IMR-90 (cell line): ENCODE results near the gene CHGA. TPM values are rescaled to one million over a fixed set of nuclear protein-coding genes. Genes with fewer than 3 reads are reported as not detected.

ENCODE experiments used
- ATAC-seq: fragments of 200-7000 bp; cut with Tn5 transposase; 2 replicates; pipeline ENCODE4 v1.9.1; 2020; ENCODE audit warnings: low read depth, mild to moderate bottlenecking, moderate library complexity
- BruUV-seq: library from RNA; stranded (reverse); fragments of 400-500 nt; replicated peaks from 2 replicates; lab custom pipeline; 2021; lab: Mats Ljungman, UMichigan
- CTCF ChIA-PET: fragments of 300-600 bp; formaldehyde crosslinking; extraction: SDS; loops from one replicate; lab custom pipeline; 2021; ENCODE audit warnings: antibody characterized with exemption; lab: Yijun Ruan, JAX
- POLR2A ChIA-PET: fragments of 300-600 bp; sonication (Branson Sonifier 250); formaldehyde crosslinking; loops from one replicate; lab custom pipeline; 2022; ENCODE audit warnings: antibody characterized with exemption; ENCODE audit not compliant: unreplicated experiment; lab: Charles Lee
- DNase-seq: peaks from one replicate; pipeline ENCODE4 v3.0.0; 2013
- H2AFZ ChIP-seq: replicated peaks from 2 replicates; pipeline ENCODE3; 2013; ENCODE audit warnings: low read length, mild to moderate bottlenecking; ENCODE audit not compliant: poor library complexity
- H2AK5ac ChIP-seq: 2 replicates; pipeline ENCODE4 v1.6.1; 2013; ENCODE audit warnings: low read depth, low read length, inconsistent platforms
- H2AK9ac ChIP-seq: replicated peaks from 2 replicates; pipeline ENCODE3; 2013; ENCODE audit warnings: mild to moderate bottlenecking, low read depth, low read length, moderate library complexity; ENCODE audit not compliant: poor library complexity
- H2BK120ac ChIP-seq: 2 replicates; pipeline ENCODE4 v1.6.1; 2013; ENCODE audit warnings: low read depth, low read length, inconsistent platforms
- H2BK15ac ChIP-seq: 3 replicates; pipeline ENCODE4 v1.6.1; 2013; ENCODE audit warnings: low read depth, low read length, inconsistent platforms
- H2BK20ac ChIP-seq: 2 replicates; pipeline ENCODE4 v1.6.1; 2013; ENCODE audit warnings: low read depth, mild to moderate bottlenecking, inconsistent platforms, low read length, moderate library complexity
- H2BK5ac ChIP-seq: 2 replicates; pipeline ENCODE4 v1.6.1; 2013; ENCODE audit warnings: mild to moderate bottlenecking, low read depth, low read length, inconsistent platforms; ENCODE audit not compliant: poor library complexity, severe bottlenecking
- H3K14ac ChIP-seq: replicated peaks from 2 replicates; pipeline ENCODE4 v1.6.1; 2013; ENCODE audit warnings: low read depth, low read length, inconsistent platforms
- H3K18ac ChIP-seq: 2 replicates; pipeline ENCODE4 v1.6.1; 2013; ENCODE audit warnings: low read depth, low read length, control low read depth
- H3K23ac ChIP-seq: 2 replicates; pipeline ENCODE4 v1.6.1; 2013; ENCODE audit warnings: low read depth, low read length, inconsistent platforms
- H3K27ac ChIP-seq: 2 replicates; pipeline ENCODE4 v1.5.1; 2013; ENCODE audit warnings: mild to moderate bottlenecking, control low read depth, low read length; ENCODE audit not compliant: insufficient read depth
- H3K27me3 ChIP-seq: 2 replicates; pipeline ENCODE4 v1.6.1; 2013; ENCODE audit warnings: low read length; ENCODE audit not compliant: control insufficient read depth, insufficient read depth
- H3K36me3 ChIP-seq: 2 replicates; pipeline ENCODE4 v1.6.1; 2013; ENCODE audit warnings: low read length, mixed read lengths; ENCODE audit not compliant: control insufficient read depth, insufficient read depth
- H3K4ac ChIP-seq: 2 replicates; pipeline ENCODE4 v1.6.1; 2013; ENCODE audit warnings: low read depth, low read length, inconsistent platforms
- H3K4me1 ChIP-seq: 2 replicates; pipeline ENCODE4 v1.6.1; 2013; ENCODE audit warnings: low read length, mixed read lengths; ENCODE audit not compliant: control insufficient read depth, insufficient read depth
- H3K4me2 ChIP-seq: 2 replicates; pipeline ENCODE4 v1.6.1; 2013; ENCODE audit warnings: low read depth, mild to moderate bottlenecking, control low read depth, low read length, moderate library complexity
- H3K4me3 ChIP-seq: 2 replicates; pipeline ENCODE4 v1.5.1; 2013; ENCODE audit warnings: low read depth, mild to moderate bottlenecking, control low read depth, low read length, moderate library complexity; ENCODE audit not compliant: insufficient read depth
- H3K56ac ChIP-seq: 2 replicates; pipeline ENCODE4 v1.6.1; 2013; ENCODE audit warnings: low read length, inconsistent platforms; ENCODE audit not compliant: insufficient read depth; ENCODE audit errors: extremely low read depth
- H3K79me1 ChIP-seq, 2 experiments: 2 replicates each; pipeline ENCODE4 v1.6.1; 2013; ENCODE audit warnings: low read length in 2 of 2, inconsistent platforms in 1 of 2, low read depth in 1 of 2
- H3K9ac ChIP-seq: 2 replicates; pipeline ENCODE4 v1.6.1; 2013; ENCODE audit warnings: low read depth, low read length, control low read depth
- H3K9me1 ChIP-seq: 2 replicates; pipeline ENCODE4 v1.6.1; 2013; ENCODE audit warnings: low read length, inconsistent platforms; ENCODE audit not compliant: insufficient read depth
- H3K9me3 ChIP-seq: 2 replicates; pipeline ENCODE4 v1.6.1; 2013; ENCODE audit warnings: low read length; ENCODE audit not compliant: control insufficient read depth, insufficient read depth
- H4K20me1 ChIP-seq: 2 replicates; pipeline ENCODE4 v1.6.1; 2013; ENCODE audit warnings: low read length, inconsistent platforms; ENCODE audit not compliant: insufficient read depth
- H4K5ac ChIP-seq: 2 replicates; pipeline ENCODE4 v1.6.1; 2013; ENCODE audit warnings: mild to moderate bottlenecking, low read depth, low read length, control low read depth
- H4K8ac ChIP-seq, 2 experiments: 2 replicates each; pipeline ENCODE4 v1.6.1; 2013; ENCODE audit warnings: low read depth in 2 of 2, low read length in 2 of 2, control low read depth in 1 of 2, inconsistent platforms in 1 of 2
- H4K91ac ChIP-seq: 2 replicates; pipeline ENCODE4 v1.6.1; 2013; ENCODE audit warnings: low read depth, low read length, inconsistent platforms; ENCODE audit not compliant: insufficient read depth
- BHLHE40 ChIP-seq: fragments of 150-350 bp; IDR thresholded peaks from 2 replicates; pipeline ENCODE4 v1.6.1; 2016; ENCODE audit warnings: mild to moderate bottlenecking, low read depth, low read length
- ELK1 ChIP-seq: fragments of 150-350 bp; IDR thresholded peaks from 2 replicates; pipeline ENCODE4 v1.6.1; 2016; ENCODE audit warnings: low read depth, mild to moderate bottlenecking, low read length, moderate library complexity, borderline replicate concordance
- FOS ChIP-seq: fragments of 150-350 bp; IDR thresholded peaks from 2 replicates; pipeline ENCODE4 v1.6.1; 2016; ENCODE audit warnings: low read depth, low read length
- MAFK ChIP-seq: IDR thresholded peaks from 2 replicates; pipeline ENCODE4 v1.6.1; 2012; ENCODE audit warnings: low read depth, low read length, improper control_type of control experiment
- MAZ ChIP-seq: IDR thresholded peaks from 2 replicates; pipeline ENCODE4 v1.6.1; 2012; ENCODE audit warnings: low read depth, mild to moderate bottlenecking, low read length, improper control_type of control experiment, moderate library complexity, borderline replicate concordance
- MXI1 ChIP-seq: IDR thresholded peaks from 2 replicates; pipeline ENCODE4 v1.6.1; 2012; ENCODE audit warnings: low read depth, mild to moderate bottlenecking, low read length, moderate library complexity, borderline replicate concordance
- NFE2L2 ChIP-seq: fragments of 150-350 bp; IDR thresholded peaks from 2 replicates; pipeline ENCODE4 v1.6.1; 2016; ENCODE audit warnings: low read depth, mild to moderate bottlenecking, low read length
- POLR2A ChIP-seq: IDR thresholded peaks from 2 replicates; pipeline ENCODE4 v1.6.1; 2012; ENCODE audit warnings: mild to moderate bottlenecking, low read depth, low read length
- RAD21 ChIP-seq: IDR thresholded peaks from 2 replicates; pipeline ENCODE4 v1.6.1; 2012; ENCODE audit warnings: low read length, improper control_type of control experiment
- RCOR1 ChIP-seq: IDR thresholded peaks from 2 replicates; pipeline ENCODE4 v1.6.1; 2012; ENCODE audit warnings: mild to moderate bottlenecking, low read length, improper control_type of control experiment; ENCODE audit not compliant: insufficient replicate concordance
- RFX5 ChIP-seq: IDR thresholded peaks from 2 replicates; pipeline ENCODE4 v1.8.0; 2012; ENCODE audit warnings: low read depth, mild to moderate bottlenecking, low read length, moderate library complexity
- SMC3 ChIP-seq: fragments of 150-350 bp; IDR thresholded peaks from 2 replicates; pipeline ENCODE4 v1.6.1; 2016; ENCODE audit warnings: low read depth, mild to moderate bottlenecking, antibody characterized with exemption, low read length, moderate library complexity
- WGBS, 2 experiments: methylation state at CpG; one replicate each; pipeline versions ENCODE4 v1.1.5 to v1.1.7; 2013; ENCODE audit warnings: missing lambda C conversion rate in 2 of 2; ENCODE audit not compliant: insufficient read length in 1 of 2; ENCODE audit errors: extremely low coverage in 2 of 2; 5-methylcytosine and 5-hydroxymethylcytosine counted together
- dilution Hi-C: fragments of 300-500 bp; cut with HindIII; formaldehyde crosslinking; loops from one replicate; pipeline ENCODE4 v1.14.3; 2018; ENCODE audit warnings: low sequenced_read_pairs; ENCODE audit not compliant: unreplicated experiment
- in situ Hi-C: fragments of 300-500 bp; cut with MboI; formaldehyde crosslinking; loops from 3 replicates; pipeline ENCODE4 v1.14.3; 2019; ENCODE audit warnings: low sequenced_read_pairs, inconsistent platforms, mixed read lengths
- intact Hi-C: fragments of 100-400 bp; cut with micrococcal nuclease; formaldehyde crosslinking; loops from 2 replicates; pipeline ENCODE4 v1.10.0; 2022
- polyA plus RNA-seq, 3 experiments: library from polyadenylated mRNA; depleted of rRNA; stranded (reverse); fragments of >200 nt; gene quantifications; 2 replicates each; pipeline ENCODE4 v1.2.3, GENCODE V29; 2012; ENCODE audit warnings: low replicate concordance in 1 of 3
- total RNA-seq: library from RNA; depleted of rRNA; stranded (reverse); fragments of >200 nt; gene quantifications from 2 replicates; pipeline ENCODE4 v1.2.3, GENCODE V29; 2012
- TF ChIP-seq, protein P1 (sequence below): fragments of 150-350 bp; IDR thresholded peaks from 2 replicates; pipeline ENCODE4 v1.6.1; 2017; ENCODE audit warnings: mild to moderate bottlenecking, antibody characterized with exemption, low read length, low read depth
- TF ChIP-seq, protein P2 (sequence below): conservative IDR thresholded peaks from 2 replicates; pipeline ENCODE4 v1.5.1; 2012; ENCODE audit warnings: mild to moderate bottlenecking, low read depth, low read length, improper control_type of control experiment

CHGA gene
- total and polyA plus RNA-seq, 2 of the 4 experiments (the other 2 are of a cell fraction): not detected

- Histone ChIP-seq H2BK120ac (no peak overlapping the region), H3K18ac (no peak overlapping the region), H2AK9ac (no peak overlapping the region), H3K4me2 (no peak overlapping the region), H3K56ac (no peak overlapping the region), H3K27me3 (peaks cover 12% of the 10 kb centered on the region), H4K20me1 (no peaks in the 10 kb centered on the region), H4K5ac (no peak overlapping the region), H3K4me1 (no peaks in the 10 kb centered on the region), H3K23ac (no peak overlapping the region), H3K4me3 (no peak overlapping the region), H2AFZ (no peak overlapping the region), H3K4ac (no peak overlapping the region), H2AK5ac (no peak overlapping the region), H3K27ac (no peak overlapping the region), H3K9me3 (no peaks in the 10 kb centered on the region), H3K14ac (no peak overlapping the region), H3K36me3 (no peaks in the 10 kb centered on the region), H4K91ac (no peak overlapping the region), H3K79me1 (no peaks in the 10 kb centered on the region), H2BK15ac (no peak overlapping the region), H2BK20ac (no peak overlapping the region), H3K9me1 (no peaks in the 10 kb centered on the region), H4K8ac (no peak overlapping the region), H2BK5ac (no peak overlapping the region), H3K9ac (no peak overlapping the region)
- intact Hi-C loops (no loop called here), dilution Hi-C loops (no loop called here), in situ Hi-C loops (no loop called here)
- ChIA-PET CTCF (no interaction called here), POLR2A (no interaction called here)
- DNase-seq (no peak), ATAC-seq (no peak)
- BruUV-seq: no TSS peak
- TF ChIP-seq POLR2A (no peak), NFE2L2 (no peak), MAFK (no peak), RAD21 (no peak), SMC3 (no peak), RFX5 (no peak), BHLHE40 (no peak), MAZ (no peak), RCOR1 (no peak), FOS (no peak), ELK1 (no peak), MXI1 (no peak)
- TF ChIP-seq, protein P1, sequence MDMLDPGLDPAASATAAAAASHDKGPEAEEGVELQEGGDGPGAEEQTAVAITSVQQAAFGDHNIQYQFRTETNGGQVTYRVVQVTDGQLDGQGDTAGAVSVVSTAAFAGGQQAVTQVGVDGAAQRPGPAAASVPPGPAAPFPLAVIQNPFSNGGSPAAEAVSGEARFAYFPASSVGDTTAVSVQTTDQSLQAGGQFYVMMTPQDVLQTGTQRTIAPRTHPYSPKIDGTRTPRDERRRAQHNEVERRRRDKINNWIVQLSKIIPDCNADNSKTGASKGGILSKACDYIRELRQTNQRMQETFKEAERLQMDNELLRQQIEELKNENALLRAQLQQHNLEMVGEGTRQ: no peak
- TF ChIP-seq, protein P2, sequence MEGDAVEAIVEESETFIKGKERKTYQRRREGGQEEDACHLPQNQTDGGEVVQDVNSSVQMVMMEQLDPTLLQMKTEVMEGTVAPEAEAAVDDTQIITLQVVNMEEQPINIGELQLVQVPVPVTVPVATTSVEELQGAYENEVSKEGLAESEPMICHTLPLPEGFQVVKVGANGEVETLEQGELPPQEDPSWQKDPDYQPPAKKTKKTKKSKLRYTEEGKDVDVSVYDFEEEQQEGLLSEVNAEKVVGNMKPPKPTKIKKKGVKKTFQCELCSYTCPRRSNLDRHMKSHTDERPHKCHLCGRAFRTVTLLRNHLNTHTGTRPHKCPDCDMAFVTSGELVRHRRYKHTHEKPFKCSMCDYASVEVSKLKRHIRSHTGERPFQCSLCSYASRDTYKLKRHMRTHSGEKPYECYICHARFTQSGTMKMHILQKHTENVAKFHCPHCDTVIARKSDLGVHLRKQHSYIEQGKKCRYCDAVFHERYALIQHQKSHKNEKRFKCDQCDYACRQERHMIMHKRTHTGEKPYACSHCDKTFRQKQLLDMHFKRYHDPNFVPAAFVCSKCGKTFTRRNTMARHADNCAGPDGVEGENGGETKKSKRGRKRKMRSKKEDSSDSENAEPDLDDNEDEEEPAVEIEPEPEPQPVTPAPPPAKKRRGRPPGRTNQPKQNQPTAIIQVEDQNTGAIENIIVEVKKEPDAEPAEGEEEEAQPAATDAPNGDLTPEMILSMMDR: no peak
- WGBS, 2 experiments: 27% methylated on average over 5 of the region's 8 CpGs; no CpG with 5 or more reads in 1 of the 2 experiments
Measured at GRCh38 chr14:92885279-92886061, 37.5 kb upstream of the CHGA start.
